IPS DF 19.7 (cell line): ENCODE measurements around the gene COG1.
A peak's percentile ranks its signal among the peaks of the same experiment; 100 is the strongest.

Source experiments
- DNase-seq: peaks from one replicate; pipeline ENCODE4 v3.0.0-alpha.2; 2013; ENCODE audit warnings: low read depth, low spot score

COG1 gene

DNA sequence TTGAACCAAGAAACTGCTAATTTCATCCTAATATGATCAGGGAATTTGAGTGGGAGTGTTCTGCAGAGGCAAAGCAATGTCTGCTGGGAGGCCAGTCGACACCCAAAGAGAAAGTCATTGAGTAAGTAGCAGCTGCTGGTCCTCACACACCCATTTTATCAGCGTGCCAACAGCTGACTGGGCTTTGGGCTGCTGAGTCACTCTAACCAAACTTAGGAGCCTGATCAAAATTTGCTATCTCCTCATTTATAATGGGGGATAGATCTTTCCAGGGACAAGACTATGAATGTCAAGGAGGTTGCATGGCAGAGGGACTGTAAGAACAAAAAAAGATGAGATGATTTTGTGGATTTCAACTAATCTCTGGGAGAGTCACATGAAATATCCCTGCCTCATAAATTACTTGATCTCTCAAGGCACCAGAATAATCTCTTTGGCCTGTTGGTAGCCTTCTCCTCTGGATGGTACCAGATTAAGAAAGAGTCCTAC is 35.9 kb downstream of the COG1 start:
- no peak for DNase-seq

DNA sequence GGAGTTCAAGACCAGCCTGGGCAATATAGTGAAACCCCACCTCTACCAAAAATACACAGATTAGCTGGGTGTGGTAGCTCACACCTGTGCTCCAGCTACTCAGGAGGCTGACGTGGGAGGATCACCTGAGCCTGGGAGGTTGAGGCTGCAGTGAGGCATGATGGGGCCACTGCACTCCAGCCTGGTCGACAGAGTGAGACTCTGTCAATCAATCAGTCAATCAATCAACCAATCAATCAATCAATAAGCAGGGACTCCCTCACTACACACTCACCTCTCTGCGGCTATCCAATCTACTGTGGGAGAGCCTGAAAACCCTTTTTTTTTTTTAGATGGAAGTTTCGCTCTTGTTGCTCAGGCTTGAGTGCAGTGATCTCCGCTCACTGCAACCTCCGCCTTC is 37.2 kb downstream of the COG1 start:
- DNase-seq = no peak

DNA sequence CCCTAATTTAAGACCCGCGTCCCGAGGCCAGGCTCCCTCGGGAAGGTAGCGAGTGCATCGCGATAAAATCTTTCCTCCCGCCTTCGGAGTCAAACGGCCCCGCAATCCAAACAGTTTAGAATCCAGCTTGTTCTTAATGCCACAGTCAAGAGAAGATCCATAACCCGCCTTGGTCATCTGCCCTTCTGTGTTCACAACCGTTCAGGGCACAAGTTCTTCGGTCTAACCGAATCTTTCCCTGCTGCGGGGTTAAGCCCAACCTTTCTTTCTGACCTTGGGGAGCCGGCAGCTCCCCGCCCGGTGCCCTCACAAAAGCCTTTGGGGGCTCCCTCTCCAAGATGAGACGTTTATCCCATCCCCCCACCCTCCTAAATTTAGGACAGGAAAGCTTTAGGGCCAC is 38.5 kb downstream of the COG1 start:
- DNase-seq = no peak

DNA sequence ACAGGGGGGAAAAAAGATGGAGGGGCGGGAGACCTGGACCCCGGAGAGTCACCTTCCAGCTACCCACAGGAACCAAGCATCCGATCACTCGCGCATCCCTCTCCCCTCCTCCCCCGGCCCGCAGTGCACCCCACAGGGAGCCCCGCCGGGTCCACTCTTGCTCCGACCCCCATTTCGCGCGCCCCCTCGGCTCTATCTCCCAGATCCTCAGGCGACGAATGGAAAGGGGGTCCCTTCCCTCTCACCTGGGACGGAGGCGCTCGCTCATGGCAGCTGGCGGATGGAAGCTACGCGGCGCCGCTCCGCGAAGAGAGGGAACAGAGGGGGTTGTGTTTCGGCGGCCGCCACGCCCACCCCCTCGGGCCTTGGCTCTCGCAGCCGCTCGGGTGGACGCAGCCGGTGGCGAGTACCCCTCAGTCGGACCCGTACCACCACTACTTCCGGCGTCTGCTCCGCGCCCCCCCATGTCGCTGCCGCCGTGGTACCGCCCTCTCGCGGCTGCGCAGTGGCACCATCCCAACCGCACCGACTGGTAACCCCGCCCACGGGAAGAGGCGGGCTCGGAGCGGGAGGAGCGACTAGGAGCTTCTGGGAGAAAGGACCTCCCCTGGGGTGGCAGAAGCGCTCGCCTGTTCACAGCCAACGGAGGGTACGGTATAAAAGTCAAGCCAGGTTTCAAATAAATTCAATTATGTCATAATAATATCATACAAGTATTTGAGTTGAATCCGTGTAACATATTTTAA is 39.2 kb downstream of the COG1 start:
- DNase-seq = peak; percentile 63

DNA sequence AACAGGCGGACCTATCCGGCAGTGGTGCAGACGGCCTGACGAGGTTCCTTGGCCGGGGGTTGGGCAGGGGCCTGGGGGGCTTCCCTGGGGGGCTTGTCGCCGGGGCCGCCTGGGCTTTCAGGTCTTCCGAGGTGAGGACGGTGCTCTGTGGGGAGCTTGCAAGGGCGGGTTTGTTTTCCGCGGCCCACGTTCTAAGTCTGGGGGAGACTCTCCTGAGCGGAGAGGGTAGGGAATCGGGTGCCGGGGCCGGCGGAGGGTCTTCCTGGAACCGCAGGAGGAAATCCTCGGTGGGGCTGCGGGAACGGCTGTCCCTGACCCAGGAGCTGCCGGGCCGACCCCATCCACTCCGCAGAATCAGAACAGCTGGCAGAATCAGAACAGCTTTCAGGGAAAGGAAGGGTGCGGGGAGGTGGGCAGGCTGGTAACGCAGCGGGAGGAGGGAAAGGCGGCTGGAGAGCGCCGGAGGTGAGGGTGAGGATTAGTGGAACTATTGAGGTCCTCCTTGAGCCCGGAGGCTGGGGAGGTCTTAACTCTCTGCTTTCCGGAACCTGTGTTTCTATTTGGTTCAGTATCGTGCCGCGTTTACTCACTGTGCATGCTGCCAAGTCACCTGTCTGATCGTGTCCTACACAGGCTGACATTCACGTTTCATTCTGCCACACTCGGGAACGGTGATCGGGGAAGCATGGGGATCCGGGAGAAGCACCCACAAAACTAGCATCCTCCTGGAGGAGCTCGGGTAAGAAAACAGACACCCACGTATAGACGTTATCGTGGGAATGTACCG is 39.9 kb downstream of the COG1 start:
- no peak for DNase-seq

DNA sequence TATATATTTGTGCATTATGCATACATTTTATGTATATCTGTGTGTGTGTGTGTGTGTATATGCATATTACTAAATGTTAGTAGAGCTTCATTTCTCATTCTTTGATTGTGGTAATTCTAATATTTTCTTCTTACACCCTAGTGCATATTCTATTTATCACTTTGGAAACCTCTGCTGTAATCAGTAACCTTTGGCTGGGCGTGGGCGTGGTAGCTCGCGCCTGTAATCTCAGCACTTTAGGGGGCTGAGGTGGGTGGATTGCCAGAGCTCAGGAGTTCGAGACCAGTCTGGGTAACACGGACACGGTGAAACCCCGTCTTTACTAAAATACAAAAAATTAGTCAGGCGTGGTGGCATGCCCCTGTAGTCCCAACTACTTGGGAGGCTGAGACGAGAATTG is 41.9 kb downstream of the COG1 start:
- no peak for DNase-seq

DNA sequence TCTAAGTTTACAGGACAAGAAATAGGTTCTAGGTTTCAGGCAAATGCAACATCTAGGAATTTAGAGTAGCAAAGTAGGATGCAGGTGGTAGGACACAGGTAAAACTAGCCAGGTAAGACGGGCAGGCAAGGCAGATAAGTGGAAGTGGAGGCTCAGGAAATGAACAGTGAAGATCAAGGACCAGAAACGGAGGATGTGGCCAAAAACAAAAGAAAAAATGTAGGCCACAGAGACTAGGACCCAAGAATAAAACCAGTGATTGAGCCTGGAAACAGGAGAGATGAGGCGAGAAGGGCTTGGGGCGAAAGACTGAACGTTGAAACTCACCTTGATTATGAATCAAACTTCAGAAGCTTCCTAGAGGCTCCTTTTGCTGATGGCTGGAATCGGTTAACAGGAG is 44.9 kb downstream of the COG1 start:
- DNase-seq = no peak

DNA sequence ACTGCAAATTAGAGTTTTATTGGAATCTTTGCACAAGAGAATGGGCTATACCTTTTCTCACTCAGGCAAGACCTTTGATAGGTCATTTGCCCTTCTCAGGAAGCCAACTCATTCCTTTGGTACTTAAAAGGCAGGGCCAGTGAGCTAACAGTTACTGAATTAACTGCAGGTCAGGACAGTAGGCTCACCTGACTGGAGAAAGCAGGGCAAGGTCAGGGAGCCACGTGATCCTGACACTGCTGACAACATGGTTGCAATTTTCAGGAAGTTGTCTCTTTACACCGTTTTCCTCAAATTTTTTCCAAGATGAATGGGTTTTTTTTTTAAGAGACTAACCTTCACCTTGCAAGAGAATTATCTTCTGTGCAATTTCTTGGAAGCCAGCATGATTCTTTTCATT is 47.7 kb downstream of the COG1 start:
- no peak for DNase-seq

DNA sequence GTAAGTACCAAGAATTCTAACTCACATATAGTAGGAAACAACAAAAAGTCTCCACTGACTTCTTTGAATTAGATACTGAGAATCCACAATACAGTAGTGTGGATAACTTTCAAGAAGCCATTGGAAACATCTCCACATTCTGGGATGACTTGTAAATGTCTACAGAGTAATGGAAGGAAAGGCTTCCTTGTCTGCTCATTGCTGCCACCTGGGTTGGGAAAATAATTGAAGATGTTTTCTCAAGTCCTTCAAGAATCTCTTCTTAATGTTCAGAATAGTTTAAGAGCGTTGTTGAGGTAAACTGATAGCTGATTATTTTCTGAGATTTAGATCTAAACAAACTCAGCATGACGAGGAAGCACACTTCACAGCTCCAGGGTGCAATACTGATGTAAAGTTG is 54.9 kb downstream of the COG1 start:
- no peak for DNase-seq

DNA sequence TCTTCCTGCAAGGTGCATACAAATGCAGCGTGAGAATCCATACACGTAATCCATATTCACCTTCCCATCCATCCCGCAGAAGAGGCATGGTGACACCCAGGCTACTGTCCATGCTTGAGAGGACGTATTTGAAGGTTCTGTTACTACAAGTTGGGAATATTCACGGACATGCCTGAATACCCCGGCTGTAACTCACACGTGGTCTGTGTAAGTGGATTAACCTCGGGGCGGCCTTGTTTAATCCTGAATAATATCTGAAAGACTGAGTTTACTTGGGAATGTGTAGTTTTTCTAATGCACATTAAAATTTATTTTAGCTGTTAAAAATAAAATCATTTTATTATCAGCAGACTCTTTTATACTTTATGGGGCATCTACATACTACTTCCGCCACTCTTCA is 55.7 kb downstream of the COG1 start:
- no peak for DNase-seq

DNA sequence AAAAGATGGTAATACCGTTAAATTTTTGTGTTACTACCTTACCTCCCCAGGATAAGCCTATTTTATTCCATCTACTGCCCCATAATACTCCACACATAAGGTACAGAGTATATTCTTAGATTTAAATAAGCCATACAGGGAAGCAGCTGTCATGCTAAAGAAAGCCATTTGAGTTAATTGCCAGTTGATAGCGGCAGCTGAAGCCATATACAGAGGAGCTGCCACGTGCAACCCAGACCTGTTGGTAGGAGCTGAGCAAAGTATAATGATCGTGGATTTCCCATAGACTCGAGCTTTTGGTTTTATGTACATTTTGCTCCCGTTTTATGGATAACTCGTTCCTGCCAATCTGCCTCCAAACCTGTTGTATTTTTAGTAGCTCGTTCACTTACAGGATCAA is 56.8 kb downstream of the COG1 start:
- no peak for DNase-seq

DNA sequence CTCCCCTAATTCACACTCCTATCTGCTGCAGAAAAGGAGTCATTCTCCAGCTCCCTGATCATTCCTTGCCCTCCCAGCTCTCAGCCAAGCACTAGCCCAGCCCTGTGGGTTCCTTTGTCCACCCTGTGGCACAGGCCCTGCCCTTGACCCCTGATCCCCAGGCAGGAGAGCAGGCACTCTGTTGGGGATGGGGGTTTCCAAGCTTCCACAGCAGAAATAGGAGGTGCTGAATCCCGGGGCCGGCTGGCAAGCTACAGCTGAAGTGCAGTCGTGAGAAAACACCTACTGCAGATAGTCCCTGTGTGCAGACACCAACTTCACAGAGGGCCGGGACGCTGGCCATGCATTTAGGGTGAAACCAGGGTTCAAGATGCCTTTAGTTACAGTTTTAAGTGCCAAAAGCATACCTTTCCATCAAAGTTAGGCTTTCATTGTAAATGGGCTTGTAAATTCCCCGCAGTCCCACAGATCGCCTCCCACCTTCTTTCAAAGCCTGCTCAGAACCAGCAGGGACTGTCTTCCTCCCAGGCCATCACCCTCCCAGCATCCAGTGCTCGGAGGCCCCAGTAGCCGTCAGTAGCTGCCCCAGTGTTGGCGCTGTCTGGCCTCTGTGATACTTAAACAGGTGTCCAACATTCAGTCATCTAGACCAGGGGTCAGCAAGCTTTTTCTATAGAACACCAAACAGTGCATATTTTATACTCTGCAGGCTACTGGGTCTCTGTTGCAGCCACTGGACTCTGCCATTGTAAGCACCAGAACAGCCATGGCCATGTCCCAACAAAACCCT is 58.2 kb downstream of the COG1 start:
- DNase-seq = no peak

DNA sequence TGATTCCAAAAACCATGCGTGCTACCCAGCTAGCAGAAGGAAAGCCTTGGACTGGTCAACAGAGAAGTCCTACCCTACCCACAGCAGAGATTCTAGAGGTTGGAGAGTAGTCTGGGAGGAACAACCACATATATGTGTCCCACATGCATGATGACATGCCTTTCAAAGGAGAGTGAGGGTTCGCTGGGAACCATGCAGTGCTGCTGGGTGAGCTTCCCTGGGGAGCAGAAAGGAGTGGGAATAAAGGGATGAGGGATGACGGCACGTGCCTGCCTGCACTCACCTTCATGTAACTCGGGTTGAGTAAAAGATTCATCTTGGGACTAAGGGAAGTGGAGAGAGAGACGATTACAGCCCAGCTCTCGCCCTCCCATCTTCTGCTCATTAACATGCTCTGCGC is 59.0 kb downstream of the COG1 start:
- DNase-seq = no peak

DNA sequence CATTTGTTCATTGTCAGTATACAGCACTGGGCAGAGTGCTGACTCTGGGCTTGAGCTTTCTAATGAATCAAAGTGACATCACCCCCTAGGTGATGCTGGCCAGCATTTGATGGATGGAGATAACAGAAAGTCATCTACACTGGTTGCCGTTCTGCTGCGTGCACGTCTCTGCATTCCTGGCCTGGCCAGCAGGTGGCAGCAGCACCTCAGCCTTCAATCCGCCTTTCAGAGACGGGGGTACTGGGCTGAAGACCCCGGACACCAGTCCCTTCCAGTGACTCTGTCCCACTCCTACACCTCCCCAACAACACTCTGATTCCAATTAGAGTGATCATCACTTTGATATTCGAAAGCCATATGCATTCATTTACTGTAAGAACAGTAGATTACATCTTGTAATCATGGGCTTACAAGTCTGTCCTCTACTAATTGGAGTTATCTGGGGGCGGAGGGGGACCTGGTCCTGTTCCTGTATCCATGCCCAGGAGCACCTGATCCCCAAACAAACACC is 62.9 kb downstream of the COG1 start:
- DNase-seq = no peak

DNA sequence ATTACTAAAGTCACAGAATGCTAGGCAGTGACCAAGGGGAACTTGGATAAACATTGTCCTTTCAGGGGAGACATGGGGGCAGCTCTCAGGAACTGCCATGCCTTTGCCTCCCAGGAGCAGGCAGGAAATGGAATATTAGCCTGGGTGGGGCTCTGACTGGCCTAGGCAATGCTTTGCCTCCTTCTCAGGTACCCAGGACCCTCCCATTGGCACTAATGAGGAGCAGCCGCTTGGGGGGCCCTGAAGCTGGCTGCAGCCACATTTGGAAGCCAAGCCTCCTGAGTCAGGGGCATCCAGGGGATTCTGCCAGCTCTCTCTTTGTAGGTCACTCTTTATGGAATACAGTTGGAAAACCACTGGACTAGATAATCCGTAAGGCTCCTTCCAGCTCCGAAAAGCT is 63.4 kb downstream of the COG1 start:
- DNase-seq = no peak

DNA sequence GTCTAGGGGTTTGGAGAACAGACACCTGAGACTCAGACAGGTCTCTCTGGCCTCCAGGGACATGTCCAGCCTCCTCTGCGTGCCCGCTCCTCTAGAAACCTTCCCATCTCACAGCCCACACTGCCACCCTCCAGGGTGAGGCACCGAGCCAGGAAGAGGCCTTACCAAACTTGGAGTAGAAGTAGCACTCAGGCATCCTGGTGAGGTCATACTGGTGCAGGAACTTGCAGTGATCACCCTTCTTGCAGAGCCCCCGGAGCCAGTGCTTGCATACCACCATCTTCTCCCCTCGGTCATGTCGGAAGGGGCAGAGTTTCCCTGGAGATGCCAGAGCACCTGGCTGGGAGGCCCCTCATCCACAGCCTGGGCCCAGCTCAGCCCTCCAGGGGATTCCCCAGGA is 64.7 kb downstream of the COG1 start:
- DNase-seq = no peak
